Keratinocyte (primary cell): ENCODE results near the gene RBM47. TPM values are rescaled to one million over a fixed set of nuclear protein-coding genes. Genes with fewer than 3 reads are reported as not detected.

Source experiments
- DNase-seq: peaks from one replicate; pipeline ENCODE4 v3.0.0-alpha.2; 2011; ENCODE audit warnings: low read depth, missing footprints, low spot score
- FAIRE-seq: peaks from 2 replicates; lab custom pipeline; 2011; peaks lifted over from hg19 to GRCh38; lab: Jason Lieb, UNC
- H2AFZ ChIP-seq: 2 replicates; pipeline ENCODE4 v1.6.0; 2012; ENCODE audit warnings: low read length, control low read depth, inconsistent platforms; ENCODE audit not compliant: control insufficient read depth
- H3K27ac ChIP-seq: 2 replicates; pipeline ENCODE4 v1.5.1; 2011; ENCODE audit warnings: low read length; ENCODE audit not compliant: control insufficient read depth, insufficient read depth
- H3K27me3 ChIP-seq: 3 replicates; pipeline ENCODE4 v1.6.0; 2011; ENCODE audit warnings: low read length; ENCODE audit not compliant: control insufficient read depth, insufficient read depth; ENCODE audit errors: extremely low read depth
- H3K36me3 ChIP-seq, 2 experiments: 2 replicates in 1 of 2; 3 replicates in 1 of 2; pipeline ENCODE4 v1.5.1; 2011; ENCODE audit warnings: low read length in 2 of 2, mild to moderate bottlenecking in 1 of 2; ENCODE audit not compliant: control insufficient read depth in 2 of 2, insufficient read depth in 2 of 2; ENCODE audit errors: extremely low read depth in 1 of 2
- H3K4me1 ChIP-seq: 3 replicates; pipeline ENCODE4 v1.5.1; 2011; ENCODE audit warnings: low read length; ENCODE audit not compliant: control insufficient read depth, insufficient read depth; ENCODE audit errors: extremely low read depth
- H3K4me2 ChIP-seq: 3 replicates; pipeline ENCODE4 v1.6.0; 2011; ENCODE audit warnings: low read depth, low read length; ENCODE audit not compliant: control insufficient read depth, insufficient read depth; ENCODE audit errors: extremely low read depth
- H3K4me3 ChIP-seq, 3 experiments: fragments of 200-600 bp in 1 of 3; sonication (generic) in 1 of 3; 2 replicates in 2 of 3; 3 replicates in 1 of 3; pipeline ENCODE4 v1.5.1; 2011 to 2016; ENCODE audit warnings: low read length in 3 of 3, mild to moderate bottlenecking in 3 of 3, control low read depth in 2 of 3, inconsistent platforms in 1 of 3, low read depth in 1 of 3, mixed read lengths in 1 of 3, mixed run types in 1 of 3, moderate library complexity in 1 of 3; ENCODE audit not compliant: control insufficient read depth in 2 of 3, insufficient read depth in 2 of 3; ENCODE audit errors: extremely low read depth in 1 of 3
- H3K79me2 ChIP-seq: 2 replicates; pipeline ENCODE4 v1.6.0; 2012; ENCODE audit warnings: low read length; ENCODE audit not compliant: control insufficient read depth, insufficient read depth
- H3K9ac ChIP-seq: 3 replicates; pipeline ENCODE4 v1.6.0; 2011; ENCODE audit warnings: low read length; ENCODE audit not compliant: control insufficient read depth, insufficient read depth; ENCODE audit errors: extremely low read depth
- H3K9me1 ChIP-seq: 3 replicates; pipeline ENCODE4 v1.6.0; 2011; ENCODE audit warnings: low read length; ENCODE audit not compliant: control insufficient read depth, insufficient read depth; ENCODE audit errors: extremely low read depth
- H3K9me3 ChIP-seq: 2 replicates; pipeline ENCODE4 v1.5.1; 2012; ENCODE audit warnings: low read depth, low read length; ENCODE audit not compliant: control insufficient read depth
- H4K20me1 ChIP-seq: 3 replicates; pipeline ENCODE4 v1.6.0; 2011; ENCODE audit warnings: low read length; ENCODE audit not compliant: control insufficient read depth, insufficient read depth; ENCODE audit errors: extremely low read depth
- EZH2 ChIP-seq: IDR thresholded peaks from one replicate; pipeline ENCODE4 v1.6.1; 2012; ENCODE audit warnings: inconsistent platforms, mild to moderate bottlenecking, low read length, moderate library complexity
- dilution Hi-C: fragments of 300-500 bp; cut with MboI; formaldehyde crosslinking; loops from one replicate; pipeline ENCODE4 v1.7.0; 2020; ENCODE audit warnings: low sequenced_read_pairs; ENCODE audit not compliant: extremely low pct_ligation_motif_present
- polyA plus RNA-seq, 5 experiments: library from polyadenylated mRNA; depleted of rRNA in 3 of 5; stranded (reverse) in 3 of 5; stranded (forward) in 1 of 5; unstranded in 1 of 5; fragments of >200 nt; gene quantifications; 1 replicate in 1 of 5; 2 replicates in 3 of 5; 3 replicates in 1 of 5; pipeline versions ENCODE4 v1.2.1 to v1.2.3, GENCODE V29; 2011 to 2012; ENCODE audit warnings: missing spikeins in 2 of 5, low read depth in 1 of 5, low replicate concordance in 1 of 5
- TF ChIP-seq, protein P1 (sequence below), 3 experiments: IDR thresholded peaks in 1 of 3; conservative IDR thresholded peaks in 1 of 3; optimal IDR thresholded peaks in 1 of 3; 2 replicates in 2 of 3; 3 replicates in 1 of 3; pipeline versions ENCODE3 to v1.5.1; 2011; ENCODE audit warnings: low read length in 3 of 3, mild to moderate bottlenecking in 3 of 3, moderate library complexity in 2 of 3, control low read depth in 1 of 3, inconsistent platforms in 1 of 3; ENCODE audit not compliant: insufficient read depth in 2 of 3; ENCODE audit errors: extremely low read depth in 1 of 3

The RBM47 gene
- polyA plus RNA-seq, 1 donor (not counting 4 experiments of a cell fraction or from before 2014, with no cell fraction given): 6.9 TPM

DNA sequence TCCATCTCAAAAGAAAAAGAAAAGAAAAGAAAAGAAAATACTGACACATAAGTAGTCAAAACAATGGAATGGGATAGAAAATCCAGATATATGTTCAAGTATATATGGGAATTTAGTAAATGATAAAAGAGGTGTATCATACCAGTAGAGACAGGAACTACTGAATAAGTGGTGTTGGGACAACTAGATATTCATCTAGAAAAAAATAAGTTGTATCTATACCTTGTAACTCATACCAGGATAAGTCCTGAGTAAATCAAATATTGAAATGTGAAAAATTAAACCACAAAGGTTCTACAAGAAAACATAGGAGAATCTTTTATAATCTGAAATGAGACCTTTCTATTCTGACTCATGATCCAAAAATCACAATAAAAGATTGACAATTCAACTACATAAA lies 58.5 kb downstream of the RBM47 start:
- H3K79me2 ChIP-seq: no peaks in the 10 kb centered on the region

DNA sequence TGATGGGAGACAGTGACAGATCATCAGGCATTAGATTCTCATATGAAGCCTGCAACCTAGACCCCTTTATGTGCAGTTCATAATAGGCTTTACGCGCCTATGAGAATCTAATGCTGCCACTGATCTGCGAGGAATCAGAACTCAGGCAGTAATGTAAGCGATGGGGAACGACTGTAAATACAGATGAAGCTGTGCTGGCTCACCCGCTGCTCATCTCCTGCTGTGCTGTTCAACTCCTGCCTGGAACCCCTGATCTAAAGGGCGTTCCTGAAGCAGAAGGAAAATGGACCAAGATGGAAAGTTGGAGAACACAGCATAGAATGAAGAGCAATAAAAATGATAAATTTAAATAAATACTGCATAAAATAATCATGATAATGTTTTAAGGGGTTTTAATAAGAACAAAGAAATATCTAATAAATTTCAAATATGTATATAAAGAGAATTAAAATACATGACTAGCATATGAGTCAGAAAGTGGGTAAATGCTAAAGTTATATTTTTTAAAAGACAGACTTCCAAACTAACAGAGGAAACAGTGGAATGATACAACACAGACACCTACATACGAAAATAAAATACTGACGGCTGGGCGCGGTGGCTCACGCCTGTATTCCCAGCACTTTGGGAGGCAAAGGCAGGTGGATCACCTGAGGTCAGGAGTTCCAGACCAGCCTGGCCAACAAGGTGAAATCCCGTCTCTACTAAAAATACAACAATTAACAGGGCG lies 59.2 kb downstream of the RBM47 start:
- no peak overlapping the region for H3K4me3 ChIP-seq
- no peak overlapping the region for H3K27ac ChIP-seq
- no peaks in the 10 kb centered on the region for H3K36me3 ChIP-seq
- H2AFZ ChIP-seq: no peak overlapping the region
- H3K4me1 ChIP-seq: no peaks in the 10 kb centered on the region
- FAIRE-seq (no peak), DNase-seq (no peak)
- TF ChIP-seq, protein P1, sequence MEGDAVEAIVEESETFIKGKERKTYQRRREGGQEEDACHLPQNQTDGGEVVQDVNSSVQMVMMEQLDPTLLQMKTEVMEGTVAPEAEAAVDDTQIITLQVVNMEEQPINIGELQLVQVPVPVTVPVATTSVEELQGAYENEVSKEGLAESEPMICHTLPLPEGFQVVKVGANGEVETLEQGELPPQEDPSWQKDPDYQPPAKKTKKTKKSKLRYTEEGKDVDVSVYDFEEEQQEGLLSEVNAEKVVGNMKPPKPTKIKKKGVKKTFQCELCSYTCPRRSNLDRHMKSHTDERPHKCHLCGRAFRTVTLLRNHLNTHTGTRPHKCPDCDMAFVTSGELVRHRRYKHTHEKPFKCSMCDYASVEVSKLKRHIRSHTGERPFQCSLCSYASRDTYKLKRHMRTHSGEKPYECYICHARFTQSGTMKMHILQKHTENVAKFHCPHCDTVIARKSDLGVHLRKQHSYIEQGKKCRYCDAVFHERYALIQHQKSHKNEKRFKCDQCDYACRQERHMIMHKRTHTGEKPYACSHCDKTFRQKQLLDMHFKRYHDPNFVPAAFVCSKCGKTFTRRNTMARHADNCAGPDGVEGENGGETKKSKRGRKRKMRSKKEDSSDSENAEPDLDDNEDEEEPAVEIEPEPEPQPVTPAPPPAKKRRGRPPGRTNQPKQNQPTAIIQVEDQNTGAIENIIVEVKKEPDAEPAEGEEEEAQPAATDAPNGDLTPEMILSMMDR (optimal IDR thresholded peaks at IDR 0.05 in 1 of 3, IDR thresholded peaks at IDR 0.05 in 1 of 3, conservative IDR thresholded peaks at IDR 0.05 in 1 of 3; ENCODE audit: extremely low read depth in 1 of 3, insufficient read depth in 2 of 3, low read length in 3 of 3): no peak
- TF ChIP-seq EZH2: no peak
- no peak overlapping the region for H3K4me2 ChIP-seq
- H3K79me2 ChIP-seq: no peaks in the 10 kb centered on the region
- no peaks in the 10 kb centered on the region for H3K27me3 ChIP-seq
- no peaks in the 10 kb centered on the region for H3K9me1 ChIP-seq
- no peaks in the 10 kb centered on the region for H4K20me1 ChIP-seq
- dilution Hi-C loops: no loop called here
- no peaks in the 10 kb centered on the region for H3K9me3 ChIP-seq
- no peak overlapping the region for H3K9ac ChIP-seq

More for the DNA sequence above, 58.5 kb downstream of the RBM47 start:
- Histone ChIP-seq H3K4me2 (no peak overlapping the region), H4K20me1 (no peaks in the 10 kb centered on the region), H2AFZ (no peak overlapping the region), H3K9me1 (no peaks in the 10 kb centered on the region), H3K4me1 (peaks cover under 1% of the 10 kb centered on the region), H3K27ac (no peak overlapping the region), H3K36me3 (no peaks in the 10 kb centered on the region), H3K9ac (no peak overlapping the region), H3K27me3 (no peaks in the 10 kb centered on the region), H3K4me3 (no peak overlapping the region), H3K9me3 (no peaks in the 10 kb centered on the region)
- FAIRE-seq: no peak
- TF ChIP-seq EZH2: no peak
- DNase-seq: no peak
- dilution Hi-C loops: no loop called here
